DMS53 (cell line): ENCODE results near the gene MICAL2.

Source experiments
- DNase-seq: peaks from one replicate; lab custom pipeline; 2025; lab: John Stamatoyannopoulos, UW

MICAL2 gene

GRCh38 chr11:12272821-12273617 lies 162.6 kb downstream of the MICAL2 start:
- DNase-seq: no peak

- no peak for DNase-seq
Measured at GRCh38 chr11:12273618-12273995, 163.2 kb downstream of the MICAL2 start.

- peak; percentile 60 for DNase-seq
Measured at GRCh38 chr11:12274056-12274455, 163.7 kb downstream of the MICAL2 start.

- no peak for DNase-seq
Measured at GRCh38 chr11:12274558-12275197, 164.3 kb downstream of the MICAL2 start.

- peak; percentile 62 for DNase-seq
Measured at GRCh38 chr11:12275818-12276217, 165.4 kb downstream of the MICAL2 start.

GRCh38 chr11:12276356-12276755 lies 166.0 kb downstream of the MICAL2 start:
- DNase-seq: peak; percentile 96

- DNase-seq: peak; percentile 60
Measured at GRCh38 chr11:12276831-12277475, 166.6 kb downstream of the MICAL2 start.

- peak; percentile 93 for DNase-seq
Measured at GRCh38 chr11:12278766-12279671, 168.6 kb downstream of the MICAL2 start.

GRCh38 chr11:12279672-12280108 lies 169.3 kb downstream of the MICAL2 start:
- DNase-seq: peak; percentile 50

GRCh38 chr11:12280199-12280837 lies 169.9 kb downstream of the MICAL2 start:
- peak; percentile 86 for DNase-seq

- DNase-seq: no peak
Measured at GRCh38 chr11:12280838-12281565, 170.6 kb downstream of the MICAL2 start.

- DNase-seq: peak; percentile 88
Measured at GRCh38 chr11:12281571-12282478, 171.4 kb downstream of the MICAL2 start.

GRCh38 chr11:12282676-12283075 lies 172.3 kb downstream of the MICAL2 start:
- DNase-seq: no peak

GRCh38 chr11:12284316-12285050 lies 174.1 kb downstream of the MICAL2 start:
- no peak for DNase-seq

- DNase-seq: no peak
Measured at GRCh38 chr11:12285106-12285505, 174.7 kb downstream of the MICAL2 start.

- no peak for DNase-seq
Measured at GRCh38 chr11:12285811-12286222, 175.4 kb downstream of the MICAL2 start.

GRCh38 chr11:12286606-12287005 lies 176.2 kb downstream of the MICAL2 start:
- no peak for DNase-seq

GRCh38 chr11:12287009-12287373 lies 176.6 kb downstream of the MICAL2 start:
- DNase-seq: no peak
